Motor neuron (in vitro differentiated cells): ENCODE measurements around the gene SLC1A3. TPM values are rescaled to one million over a fixed set of nuclear protein-coding genes. Genes with fewer than 3 reads are reported as not detected.

ENCODE experiments used
- ATAC-seq, 8 experiments: fragments of 200-7000 bp; cut with Tn5 transposase; replicated peaks in 6 of 8; 2 replicates each; pipeline ENCODE4 v1.8.0; 2021; ENCODE audit warnings: mild to moderate bottlenecking in 8 of 8, moderate library complexity in 8 of 8
- H3K27ac ChIP-seq, 2 donors: fragments of 250-450 bp; sonication (Bioruptor Pico); 2 replicates each; pipeline ENCODE4 v1.9.0; 2021; ENCODE audit warnings: antibody characterized with exemption in 2 of 2, mild to moderate bottlenecking in 2 of 2, moderate library complexity in 1 of 2
- H3K4me1 ChIP-seq, 2 donors: fragments of 250-450 bp; sonication (Bioruptor Pico); replicated peaks in 1 of 2; 2 replicates each; pipeline ENCODE4 v1.6.1; 2021; ENCODE audit warnings: antibody characterized with exemption in 2 of 2, mild to moderate bottlenecking in 2 of 2, moderate library complexity in 1 of 2
- H3K4me3 ChIP-seq, 5 donors: fragments of 250-450 bp; sonication (Bioruptor Pico); 2 replicates each; pipeline ENCODE4 v1.9.0; 2021; ENCODE audit warnings: antibody characterized with exemption in 5 of 5, mild to moderate bottlenecking in 5 of 5, moderate library complexity in 4 of 5
- WGBS, 10 experiments: fragments of 450-650 bp; shearing (Covaris generic); methylation state at CpG; one replicate each; pipeline ENCODE4 v1.0.0; 2022; 5-methylcytosine and 5-hydroxymethylcytosine counted together
- in situ Hi-C, 9 experiments: fragments of 400-800 bp; cut with MboI; loops; one replicate each; pipeline ENCODE4 v1.15.0; 2021; ENCODE audit warnings: low sequenced_read_pairs in 9 of 9, low pct_unique_long_range_greater_than_20kb in 2 of 9; ENCODE audit not compliant: unreplicated experiment in 9 of 9
- total RNA-seq, 8 experiments: library from RNA; unstranded; fragments of 300-600 nt; gene quantifications; 2 replicates each; pipeline versions ENCODE4 v1.2.3 to v1.2.4, GENCODE V29; 2022

The SLC1A3 gene
- total RNA-seq, 8 experiments from 2014 or later: 4.3 to 306 (median 9.6) TPM

GRCh38 chr5:36670548-36670947 is 64.1 kb downstream of the SLC1A3 start:
- 62 to 100% (median 98%) methylated on average over 1 to 3 of the region's 3 CpGs; no CpG with 5 or more reads in 6 of the 10 experiments for WGBS, 10 experiments
- Histone ChIP-seq H3K4me3 (no peak overlapping the region), H3K4me1 (no peaks in the 10 kb centered on the region), H3K27ac (no peak overlapping the region)
- ATAC-seq: no peak
- in situ Hi-C loops: no loop called here

- H3K27ac ChIP-seq: no peak overlapping the region
- no peak overlapping the region for H3K4me3 ChIP-seq
- 0 to 100% (median 90%) methylated on average over 1 to 3 of the region's 3 CpGs; no CpG with 5 or more reads in 1 of the 10 experiments for WGBS, 10 experiments
- no peak for ATAC-seq
- in situ Hi-C loops: loop anchor here in 5 of 9 experiments (25.0 kb wide), 3 partner anchors 88 to 263 kb away; no protein-coding TSS in a partner anchor
- no peaks in the 10 kb centered on the region for H3K4me1 ChIP-seq
These were observed 68.9 kb downstream of the SLC1A3 start for GRCh38 chr5:36675282-36675681.

DNA sequence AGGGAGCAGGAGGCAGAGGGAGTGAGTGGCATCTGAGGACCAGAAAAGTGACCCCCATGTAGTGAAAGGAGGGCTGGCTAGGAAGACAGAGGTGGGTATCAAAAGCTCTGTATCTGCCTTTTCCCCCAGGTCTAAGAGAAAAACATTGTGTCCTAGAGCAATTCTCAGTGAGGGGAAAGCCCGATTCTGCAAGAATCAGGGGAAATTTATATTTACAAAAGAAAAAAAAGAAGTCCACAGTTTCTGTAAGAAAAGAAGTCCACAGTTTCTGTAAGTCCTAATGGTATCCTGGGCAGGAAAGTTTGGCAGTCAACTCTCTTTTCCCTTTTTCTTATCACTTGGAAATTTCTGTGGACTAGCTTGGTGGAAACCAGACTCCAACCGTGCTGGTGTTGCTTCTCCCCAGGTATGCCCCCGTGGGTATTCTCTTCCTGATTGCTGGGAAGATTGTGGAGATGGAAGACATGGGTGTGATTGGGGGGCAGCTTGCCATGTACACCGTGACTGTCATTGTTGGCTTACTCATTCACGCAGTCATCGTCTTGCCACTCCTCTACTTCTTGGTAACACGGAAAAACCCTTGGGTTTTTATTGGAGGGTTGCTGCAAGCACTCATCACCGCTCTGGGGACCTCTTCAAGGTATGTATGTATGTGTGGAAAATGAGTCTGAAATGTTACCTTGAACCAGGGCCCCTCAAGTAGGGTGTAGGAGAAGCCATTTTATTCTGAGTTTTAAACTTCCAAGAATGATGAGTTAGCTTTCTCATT is 73.0 kb downstream of the SLC1A3 start:
- no peak for ATAC-seq
- peaks cover 0 to 3% of the 10 kb centered on the region in 2 donors for H3K4me1 ChIP-seq
- H3K4me3 ChIP-seq: no peak overlapping the region
- 75 to 100% (median 91%) methylated on average over 1 to 7 of the region's 8 CpGs for WGBS, 10 experiments
- in situ Hi-C loops: loop anchor here in 5 of 9 experiments (25.0 kb wide), 3 partner anchors 92 to 267 kb away; no protein-coding TSS in a partner anchor
- no peak overlapping the region for H3K27ac ChIP-seq

- H3K27ac ChIP-seq: no peak overlapping the region
- no peak for ATAC-seq
- 74 to 100% (median 92%) methylated on average over 1 to 6 of the region's 7 CpGs; no CpG with 5 or more reads in 1 of the 10 experiments for WGBS, 10 experiments
- peaks cover 0 to 3% of the 10 kb centered on the region in 2 donors for H3K4me1 ChIP-seq
- no peak overlapping the region for H3K4me3 ChIP-seq
- in situ Hi-C loops: loop anchor here in 5 of 9 experiments (25.0 kb wide), 3 partner anchors 93 to 268 kb away; no protein-coding TSS in a partner anchor
These were observed 73.7 kb downstream of the SLC1A3 start for GRCh38 chr5:36680066-36680465.

DNA sequence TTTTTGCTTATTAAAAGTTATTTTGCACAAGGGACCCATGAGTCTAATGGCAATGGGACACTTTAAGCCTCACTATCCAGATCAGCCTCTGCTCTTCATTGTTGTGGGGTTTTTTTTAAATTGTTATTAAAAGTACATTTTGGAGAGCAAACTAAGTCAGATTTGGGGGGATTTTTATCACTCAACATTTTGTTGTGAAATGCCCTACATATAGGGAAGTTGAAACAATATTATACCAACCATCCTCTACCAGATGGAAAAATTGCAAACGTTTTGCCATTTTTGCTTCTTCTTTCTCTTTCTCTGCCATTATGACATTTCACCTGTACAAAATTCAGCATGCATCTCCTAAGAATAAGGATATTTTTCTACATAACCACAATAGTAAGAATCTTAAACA is 75.3 kb downstream of the SLC1A3 start:
- Histone ChIP-seq H3K4me1 (peaks cover 0 to 3% of the 10 kb centered on the region in 2 donors), H3K27ac (no peak overlapping the region), H3K4me3 (no peak overlapping the region)
- in situ Hi-C loops: loop anchor here in 5 of 9 experiments (25.0 kb wide), 3 partner anchors 94 to 269 kb away; no protein-coding TSS in a partner anchor
- no peak for ATAC-seq
- WGBS, 10 experiments: 44 to 83% (median 67%) methylated on average over 1 of the region's 1 CpG; no CpG with 5 or more reads in 3 of the 10 experiments

DNA sequence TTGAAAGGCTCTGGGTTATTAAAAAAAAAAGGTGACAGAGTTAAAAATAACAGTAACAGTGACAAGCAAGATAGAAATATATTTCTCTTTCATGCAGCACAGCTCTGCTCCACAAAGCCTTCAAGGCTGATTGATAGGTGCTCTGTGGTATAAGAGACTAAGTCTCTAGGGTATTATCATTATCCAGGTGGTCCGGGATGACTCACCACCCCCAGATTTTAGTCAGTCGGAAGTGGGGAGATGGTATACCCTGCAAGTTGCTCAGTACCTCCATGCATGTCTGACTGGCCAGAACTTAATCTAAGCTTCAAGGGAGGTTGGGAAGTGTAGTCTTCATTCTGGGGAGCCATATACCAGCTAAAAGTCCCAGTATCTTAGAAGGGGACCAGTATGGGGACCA is 76.1 kb downstream of the SLC1A3 start:
- Histone ChIP-seq H3K27ac (no peak overlapping the region), H3K4me3 (no peak overlapping the region), H3K4me1 (peaks cover 0 to 3% of the 10 kb centered on the region in 2 donors)
- no peak for ATAC-seq
- in situ Hi-C loops: loop anchor here in 5 of 9 experiments (25.0 kb wide), 3 partner anchors 95 to 270 kb away; no protein-coding TSS in a partner anchor
- 20 to 90% methylated on average over 1 to 2 of the region's 2 CpGs; no CpG with 5 or more reads in 8 of the 10 experiments for WGBS, 10 experiments

- in situ Hi-C loops: loop anchor here in 5 of 9 experiments (25.0 kb wide), 3 partner anchors 97 to 272 kb away; no protein-coding TSS in a partner anchor
- Histone ChIP-seq H3K27ac (no peak overlapping the region), H3K4me3 (no peak overlapping the region), H3K4me1 (peaks cover 0 to 3% of the 10 kb centered on the region in 2 donors)
- peak; percentile 38 to 96 (median 73) for ATAC-seq
- WGBS, 10 experiments: 47 to 86% (median 80%) methylated on average over 1 to 7 of the region's 9 CpGs; no CpG with 5 or more reads in 5 of the 10 experiments
These were observed 77.5 kb downstream of the SLC1A3 start for GRCh38 chr5:36683821-36684434.

DNA sequence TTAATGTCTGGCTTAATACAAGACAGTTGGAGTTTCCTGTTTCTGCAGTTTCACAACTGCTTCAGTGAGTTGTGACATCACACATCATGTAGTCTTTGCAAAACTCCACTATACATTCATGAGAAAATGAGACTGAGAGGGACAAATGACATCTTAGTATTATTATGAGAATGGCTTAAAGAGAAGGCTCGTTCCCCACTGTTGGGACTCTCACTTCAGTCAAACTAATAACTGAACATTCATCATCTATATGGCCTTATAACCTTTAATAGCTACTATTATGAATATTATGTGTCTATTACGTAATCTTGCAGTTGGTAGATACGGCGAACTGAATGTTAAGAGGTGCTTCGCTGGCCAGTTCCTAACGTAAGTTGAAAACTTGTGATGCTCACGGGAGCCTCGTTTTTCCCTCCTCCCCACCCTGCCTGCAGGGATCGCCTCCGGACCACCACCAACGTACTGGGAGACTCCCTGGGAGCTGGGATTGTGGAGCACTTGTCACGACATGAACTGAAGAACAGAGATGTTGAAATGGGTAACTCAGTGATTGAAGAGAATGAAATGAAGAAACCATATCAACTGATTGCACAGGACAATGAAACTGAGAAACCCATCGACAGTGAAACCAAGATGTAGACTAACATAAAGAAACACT is 79.4 kb downstream of the SLC1A3 start:
- in situ Hi-C loops: loop anchor here in 5 of 9 experiments (25.0 kb wide), 3 partner anchors 98 to 273 kb away; no protein-coding TSS in a partner anchor
- Histone ChIP-seq H3K4me1 (peaks cover 0 to 5% of the 10 kb centered on the region in 2 donors), H3K27ac (no peak overlapping the region), H3K4me3 (no peak overlapping the region)
- WGBS, 10 experiments: 76 to 100% (median 95%) methylated on average over 2 to 11 of the region's 13 CpGs; no CpG with 5 or more reads in 2 of the 10 experiments
- no peak for ATAC-seq

DNA sequence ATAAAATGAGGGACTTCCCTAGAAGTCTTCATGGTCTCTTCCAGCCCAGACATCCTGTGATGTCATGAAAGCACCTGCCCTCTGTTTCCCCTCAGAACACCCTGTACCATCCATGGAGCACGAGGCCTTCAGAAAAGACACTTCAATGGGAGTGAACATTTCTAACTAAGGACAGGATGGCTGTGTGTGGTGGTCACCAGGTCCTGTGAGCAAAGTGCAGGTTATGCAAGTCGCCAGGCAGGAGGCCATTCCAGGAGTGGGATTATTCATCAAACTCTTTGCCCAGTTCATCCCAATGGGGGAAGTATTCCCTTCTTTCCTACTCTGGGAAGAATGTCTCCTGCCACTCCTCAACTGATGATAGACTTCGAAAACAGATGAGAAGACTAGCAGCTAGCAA is 80.5 kb downstream of the SLC1A3 start:
- Histone ChIP-seq H3K27ac (no peak overlapping the region), H3K4me1 (peaks cover 0 to 5% of the 10 kb centered on the region in 2 donors), H3K4me3 (no peak overlapping the region)
- 60 to 100% (median 93%) methylated on average over 1 to 2 of the region's 3 CpGs; no CpG with 5 or more reads in 2 of the 10 experiments for WGBS, 10 experiments
- in situ Hi-C loops: loop anchor here in 5 of 9 experiments (25.0 kb wide), 3 partner anchors 100 to 275 kb away; no protein-coding TSS in a partner anchor
- no peak for ATAC-seq

- ATAC-seq: no peak
- 88 to 100% (median 100%) methylated on average over 1 to 5 of the region's 6 CpGs; no CpG with 5 or more reads in 1 of the 10 experiments for WGBS, 10 experiments
- peaks cover 0 to 4% of the 10 kb centered on the region in 2 donors for H3K4me1 ChIP-seq
- in situ Hi-C loops: loop anchor here in 5 of 9 experiments (25.0 kb wide), 3 partner anchors 101 to 276 kb away; no protein-coding TSS in a partner anchor
- no peak overlapping the region for H3K4me3 ChIP-seq
- no peak overlapping the region for H3K27ac ChIP-seq
These were observed 82.3 kb downstream of the SLC1A3 start for GRCh38 chr5:36688722-36689121.

DNA sequence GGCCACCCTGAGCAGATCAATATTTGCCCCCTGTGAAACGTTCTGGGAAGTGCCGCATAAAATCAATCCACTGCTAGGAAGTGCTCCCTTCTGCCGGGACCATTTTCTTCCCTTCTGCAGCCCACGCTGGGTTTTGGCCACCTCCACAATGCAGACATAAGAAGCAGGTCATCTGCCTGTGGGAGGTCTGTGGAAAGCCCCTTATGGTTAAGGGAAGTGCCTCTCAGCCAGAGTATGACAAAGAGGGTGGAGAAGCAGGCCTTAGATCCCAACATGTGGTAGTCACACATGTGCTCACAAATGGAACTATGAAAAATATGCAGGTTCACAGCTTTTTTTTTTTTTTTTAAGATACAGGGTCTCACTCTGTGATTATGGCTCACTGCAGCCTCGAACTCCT is 82.8 kb downstream of the SLC1A3 start:
- H3K27ac ChIP-seq: no peak overlapping the region
- in situ Hi-C loops: loop anchor here in 5 of 9 experiments (25.0 kb wide), 3 partner anchors 102 to 277 kb away; no protein-coding TSS in a partner anchor

More for the DNA sequence above, 82.8 kb downstream of the SLC1A3 start:
- ATAC-seq: no peak
- Histone ChIP-seq H3K4me3 (no peak overlapping the region), H3K4me1 (peaks cover 0 to 2% of the 10 kb centered on the region in 2 donors)
- 27 to 100% (median 83%) methylated on average over 1 to 4 of the region's 5 CpGs; no CpG with 5 or more reads in 4 of the 10 experiments for WGBS, 10 experiments
